OCI-LY3 (cell line): ENCODE measurements around the gene TLN1.
A peak's percentile ranks its signal among the peaks of the same experiment; 100 is the strongest.

Experiments used
- H2AFZ ChIP-seq: fragments of 200-600, 300-600 bp; shearing (Covaris generic); 2 replicates; pipeline ENCODE4 v1.6.0; 2014; ENCODE audit warnings: antibody characterized with exemption, low read depth, low read length
- H3K27ac ChIP-seq: fragments of 200-600, 300-600 bp; sonication (generic); 2 replicates; pipeline ENCODE4 v1.5.1; 2014; ENCODE audit warnings: mild to moderate bottlenecking, low read length, moderate library complexity, mixed read lengths
- H3K27me3 ChIP-seq: fragments of 200-600, 300-600 bp; sonication (generic); 2 replicates; pipeline ENCODE4 v1.6.1; 2014; ENCODE audit warnings: low read depth, low read length, mixed read lengths
- H3K36me3 ChIP-seq: fragments of 200-600, 300-600 bp; sonication (generic); replicated peaks from 2 replicates; pipeline ENCODE3; 2014; ENCODE audit warnings: low read depth, low read length, mixed read lengths
- H3K4me1 ChIP-seq: fragments of 300-600, 200-600 bp; sonication (generic); 2 replicates; pipeline ENCODE4 v1.6.1; 2014; ENCODE audit warnings: low read length, mixed read lengths
- H3K4me2 ChIP-seq: fragments of 200-600, 300-600 bp; sonication (generic); 2 replicates; pipeline ENCODE4 v1.6.1; 2014; ENCODE audit warnings: low read length, mixed read lengths
- H3K4me3 ChIP-seq: fragments of 300-600, 200-600 bp; sonication (generic); 2 replicates; pipeline ENCODE4 v1.5.1; 2014; ENCODE audit warnings: antibody characterized with exemption, mild to moderate bottlenecking, low read length, moderate library complexity
- H3K79me2 ChIP-seq: fragments of 300-600, 200-600 bp; shearing (Covaris generic); 2 replicates; pipeline ENCODE4 v1.6.1; 2014; ENCODE audit warnings: mild to moderate bottlenecking, low read length, mixed read lengths
- H3K9ac ChIP-seq: fragments of 300-600, 200-600 bp; shearing (Covaris generic); 2 replicates; pipeline ENCODE4 v1.6.0; 2014; ENCODE audit warnings: mild to moderate bottlenecking, low read length, moderate library complexity
- H3K9me3 ChIP-seq: fragments of 200-600, 300-600 bp; shearing (Covaris generic); 2 replicates; pipeline ENCODE4 v1.6.1; 2014; ENCODE audit warnings: low read length, mixed read lengths; ENCODE audit not compliant: insufficient read depth
- H4K20me1 ChIP-seq: fragments of 200-600, 300-600 bp; sonication (generic); 2 replicates; pipeline ENCODE4 v1.6.1; 2016; ENCODE audit warnings: low read length, mixed read lengths; ENCODE audit not compliant: insufficient read depth
- EZH2phosphoT487 ChIP-seq: fragments of 200-600 bp; shearing (Covaris generic); IDR thresholded peaks from 2 replicates; pipeline ENCODE4 v1.6.1; 2018; ENCODE audit warnings: antibody characterized with exemption, mixed run types, low read depth
- TF ChIP-seq, protein P1 (sequence below): fragments of 200-600, 300-600 bp; sonication (generic); IDR thresholded peaks from 2 replicates; pipeline ENCODE4 v1.5.1; 2014; ENCODE audit warnings: antibody characterized with exemption, low read length, low read depth

TLN1 gene

DNA sequence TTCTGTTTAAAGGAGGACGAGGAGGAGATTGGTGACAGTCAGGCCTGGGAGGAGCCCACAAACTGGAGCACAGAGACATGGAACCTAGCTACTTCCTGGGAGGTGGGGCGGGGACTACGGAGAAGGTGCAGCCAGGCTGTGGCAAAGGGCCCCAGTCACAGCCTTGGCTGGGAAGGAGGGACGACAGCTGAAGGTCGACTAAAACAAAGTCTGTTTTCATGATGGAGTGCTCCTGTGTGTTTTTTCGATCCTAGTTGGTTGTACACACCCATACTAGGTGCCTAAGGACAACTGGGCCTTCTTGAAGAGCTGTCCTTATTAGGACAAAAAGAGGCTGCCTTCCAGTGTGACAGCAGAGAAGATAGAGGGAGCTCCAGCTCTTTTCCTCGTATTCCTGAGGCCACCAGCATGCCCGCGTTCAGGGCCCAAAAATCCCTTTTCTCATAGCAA lies 71.0 kb downstream of the TLN1 start:
- no peak overlapping the region for H2AFZ ChIP-seq
- no peak overlapping the region for H3K4me2 ChIP-seq
- H3K9me3 ChIP-seq, result no peaks in the 10 kb centered on the region
- no peak overlapping the region for H3K4me3 ChIP-seq
- peaks cover 25% of the 10 kb centered on the region for H3K79me2 ChIP-seq
- TF ChIP-seq, protein P1, sequence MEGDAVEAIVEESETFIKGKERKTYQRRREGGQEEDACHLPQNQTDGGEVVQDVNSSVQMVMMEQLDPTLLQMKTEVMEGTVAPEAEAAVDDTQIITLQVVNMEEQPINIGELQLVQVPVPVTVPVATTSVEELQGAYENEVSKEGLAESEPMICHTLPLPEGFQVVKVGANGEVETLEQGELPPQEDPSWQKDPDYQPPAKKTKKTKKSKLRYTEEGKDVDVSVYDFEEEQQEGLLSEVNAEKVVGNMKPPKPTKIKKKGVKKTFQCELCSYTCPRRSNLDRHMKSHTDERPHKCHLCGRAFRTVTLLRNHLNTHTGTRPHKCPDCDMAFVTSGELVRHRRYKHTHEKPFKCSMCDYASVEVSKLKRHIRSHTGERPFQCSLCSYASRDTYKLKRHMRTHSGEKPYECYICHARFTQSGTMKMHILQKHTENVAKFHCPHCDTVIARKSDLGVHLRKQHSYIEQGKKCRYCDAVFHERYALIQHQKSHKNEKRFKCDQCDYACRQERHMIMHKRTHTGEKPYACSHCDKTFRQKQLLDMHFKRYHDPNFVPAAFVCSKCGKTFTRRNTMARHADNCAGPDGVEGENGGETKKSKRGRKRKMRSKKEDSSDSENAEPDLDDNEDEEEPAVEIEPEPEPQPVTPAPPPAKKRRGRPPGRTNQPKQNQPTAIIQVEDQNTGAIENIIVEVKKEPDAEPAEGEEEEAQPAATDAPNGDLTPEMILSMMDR, result peak; percentile 34; the same call in 1 of the 2 replicates
- TF ChIP-seq EZH2phosphoT487, result no peak
- H3K4me1 ChIP-seq, result peaks cover 25% of the 10 kb centered on the region
- H3K27ac ChIP-seq, result no peak overlapping the region
- no peaks in the 10 kb centered on the region for H4K20me1 ChIP-seq
- peaks cover 34% of the 10 kb centered on the region for H3K36me3 ChIP-seq
- H3K9ac ChIP-seq, result no peak overlapping the region
- no peaks in the 10 kb centered on the region for H3K27me3 ChIP-seq

DNA sequence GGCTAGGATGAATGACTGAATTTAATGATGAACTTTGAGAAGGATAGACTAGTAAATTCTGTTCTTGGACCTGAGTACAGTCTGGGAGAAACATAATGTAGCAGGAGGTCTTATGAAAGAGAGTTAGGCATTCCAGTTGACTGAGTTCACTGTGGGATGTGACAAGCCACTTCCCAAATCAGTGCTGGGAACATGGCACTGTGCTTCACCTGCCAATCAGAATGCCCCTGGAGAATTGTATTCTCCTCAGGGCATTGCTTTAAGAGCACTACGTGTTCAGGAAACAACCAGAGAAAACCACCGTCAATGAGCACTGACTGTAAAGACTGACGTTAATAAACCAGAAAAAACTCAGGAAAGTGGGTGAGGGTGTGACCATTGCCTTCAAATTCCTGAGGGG lies 72.7 kb downstream of the TLN1 start:
- H3K27ac ChIP-seq, result no peak overlapping the region
- H4K20me1 ChIP-seq, result no peaks in the 10 kb centered on the region
- no peak for TF ChIP-seq EZH2phosphoT487
- TF ChIP-seq, protein P1, result no peak
- H3K27me3 ChIP-seq, result no peaks in the 10 kb centered on the region
- H3K9ac ChIP-seq, result peak overlapping the region; percentile 90
- peak overlapping the region; percentile 98 for H3K4me2 ChIP-seq
- peaks cover 22% of the 10 kb centered on the region for H3K4me1 ChIP-seq
- peak overlapping the region; percentile 83 for H3K4me3 ChIP-seq
- H3K36me3 ChIP-seq, result peaks cover 34% of the 10 kb centered on the region
- peaks cover 19% of the 10 kb centered on the region for H3K79me2 ChIP-seq
- no peaks in the 10 kb centered on the region for H3K9me3 ChIP-seq
- H2AFZ ChIP-seq, result no peak overlapping the region

DNA sequence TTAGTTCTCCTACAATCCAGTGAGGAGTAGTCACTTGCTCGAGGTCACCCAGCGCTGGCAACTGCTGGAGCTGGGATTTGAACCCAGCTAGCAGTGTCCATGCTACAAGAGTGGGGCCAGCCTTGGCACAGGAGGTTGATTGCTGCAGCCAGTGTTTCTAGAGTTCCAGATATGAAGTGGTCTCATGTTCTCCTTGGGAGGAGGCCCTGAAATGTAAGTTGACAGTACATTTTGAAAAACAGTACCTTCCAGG lies 73.1 kb downstream of the TLN1 start:
- Histone ChIP-seq H3K9me3 (no peaks in the 10 kb centered on the region), H3K4me2 (peak overlapping the region; percentile 98), H3K79me2 (peaks cover 15% of the 10 kb centered on the region), H3K4me3 (peak overlapping the region; percentile 83), H3K36me3 (peaks cover 34% of the 10 kb centered on the region), H2AFZ (no peak overlapping the region), H3K27me3 (no peaks in the 10 kb centered on the region), H4K20me1 (no peaks in the 10 kb centered on the region), H3K9ac (peak overlapping the region; percentile 90), H3K27ac (peak overlapping the region; percentile 77), H3K4me1 (peaks cover 18% of the 10 kb centered on the region)
- TF ChIP-seq, protein P1, result no peak
- no peak for TF ChIP-seq EZH2phosphoT487

DNA sequence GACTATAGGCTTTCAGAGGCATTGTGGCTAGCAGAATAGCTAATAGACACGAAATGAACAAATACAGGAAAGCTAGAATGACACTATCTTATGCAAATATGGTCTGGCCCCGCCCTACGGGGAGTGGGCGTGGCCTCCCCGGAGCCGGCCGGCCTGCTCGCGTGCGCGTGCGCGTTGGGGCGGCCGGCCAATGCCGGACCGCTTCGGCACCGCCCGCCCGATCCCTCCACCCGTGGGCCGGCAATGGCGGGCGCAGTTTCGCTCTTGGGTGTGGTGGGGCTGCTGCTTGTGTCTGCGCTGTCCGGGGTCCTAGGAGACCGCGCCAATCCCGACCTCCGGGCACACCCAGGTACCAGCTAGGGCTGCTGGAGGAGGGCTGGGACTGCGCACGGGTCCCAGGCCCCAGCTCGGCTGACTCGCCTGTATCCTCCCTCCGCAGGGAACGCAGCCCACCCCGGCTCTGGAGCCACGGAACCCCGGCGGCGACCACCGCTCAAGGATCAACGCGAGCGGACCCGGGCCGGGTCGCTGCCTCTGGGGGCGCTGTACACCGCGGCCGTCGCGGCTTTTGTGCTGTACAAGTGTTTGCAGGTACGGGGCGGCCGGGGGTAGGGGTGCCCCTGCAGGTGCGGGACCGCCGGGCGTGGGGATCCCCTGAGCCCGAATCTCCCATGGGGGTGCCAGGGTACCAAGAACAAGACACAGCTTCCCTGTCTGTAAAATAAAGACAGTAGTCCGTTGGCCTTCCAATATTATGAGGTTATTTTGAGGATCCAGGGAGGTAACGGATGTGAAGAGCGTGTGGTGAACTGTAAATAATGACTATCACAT lies 73.6 kb downstream of the TLN1 start, which contains the start of gene CCDC107:
Gene CCDC107, plus strand, starts transcription at position 156 of the 831 bp plus-strand sequence. Its CDS starts 88 bp downstream, at position 244.
- H3K27me3 ChIP-seq, result no peaks in the 10 kb centered on the region
- peak within 1 kb of the TSS; percentile 90 for H3K9ac ChIP-seq
- H2AFZ ChIP-seq, result peak within 1 kb of the TSS; percentile 64; the same call in 1 of the 2 replicates
- peaks cover 14% of the 10 kb centered on the region for H3K4me1 ChIP-seq
- peaks cover 29% of the 10 kb centered on the region for H3K36me3 ChIP-seq
- peak within 1 kb of the TSS; percentile 77 for H3K27ac ChIP-seq
- no peak for TF ChIP-seq EZH2phosphoT487
- TF ChIP-seq, protein P1, result peak; percentile 56
- H4K20me1 ChIP-seq, result no peaks in the 10 kb centered on the region
- H3K4me2 ChIP-seq, result peak within 1 kb of the TSS; percentile 98
- H3K4me3 ChIP-seq, result peak within 1 kb of the TSS; percentile 83
- peaks cover 12% of the 10 kb centered on the region for H3K79me2 ChIP-seq
- H3K9me3 ChIP-seq, result no peaks in the 10 kb centered on the region
